ENCODE data around the gene DENND1B.

DNA sequence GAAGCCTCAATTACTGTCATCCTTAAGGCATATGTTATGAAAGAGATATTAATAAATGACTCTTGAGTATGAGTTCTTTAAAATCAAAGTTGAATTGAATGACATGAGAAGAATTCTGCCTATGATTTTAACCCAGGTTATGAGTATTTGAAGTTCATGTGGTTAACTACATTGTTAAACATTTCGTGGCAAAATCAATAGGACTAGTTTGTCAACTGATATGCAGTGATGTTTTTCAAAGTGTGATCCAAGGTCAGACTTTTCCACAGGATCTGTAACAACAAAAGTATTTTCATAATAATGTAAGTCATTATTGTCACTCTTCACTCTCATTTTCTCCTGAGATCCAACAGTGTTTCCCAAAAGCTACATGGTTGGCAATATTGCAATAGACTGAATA is 189.5 kb downstream of the DENND1B start:
- TF ChIP-seq POLR2A (IDR thresholded peaks at IDR 0.05), result no peak
- TF ChIP-seq, protein P1, sequence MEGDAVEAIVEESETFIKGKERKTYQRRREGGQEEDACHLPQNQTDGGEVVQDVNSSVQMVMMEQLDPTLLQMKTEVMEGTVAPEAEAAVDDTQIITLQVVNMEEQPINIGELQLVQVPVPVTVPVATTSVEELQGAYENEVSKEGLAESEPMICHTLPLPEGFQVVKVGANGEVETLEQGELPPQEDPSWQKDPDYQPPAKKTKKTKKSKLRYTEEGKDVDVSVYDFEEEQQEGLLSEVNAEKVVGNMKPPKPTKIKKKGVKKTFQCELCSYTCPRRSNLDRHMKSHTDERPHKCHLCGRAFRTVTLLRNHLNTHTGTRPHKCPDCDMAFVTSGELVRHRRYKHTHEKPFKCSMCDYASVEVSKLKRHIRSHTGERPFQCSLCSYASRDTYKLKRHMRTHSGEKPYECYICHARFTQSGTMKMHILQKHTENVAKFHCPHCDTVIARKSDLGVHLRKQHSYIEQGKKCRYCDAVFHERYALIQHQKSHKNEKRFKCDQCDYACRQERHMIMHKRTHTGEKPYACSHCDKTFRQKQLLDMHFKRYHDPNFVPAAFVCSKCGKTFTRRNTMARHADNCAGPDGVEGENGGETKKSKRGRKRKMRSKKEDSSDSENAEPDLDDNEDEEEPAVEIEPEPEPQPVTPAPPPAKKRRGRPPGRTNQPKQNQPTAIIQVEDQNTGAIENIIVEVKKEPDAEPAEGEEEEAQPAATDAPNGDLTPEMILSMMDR (IDR thresholded peaks at IDR 0.05), result no peak
